ENCODE data around the gene PPP6R1. TPM values are rescaled to one million over a fixed set of nuclear protein-coding genes. Genes with fewer than 3 reads are reported as not detected.

PPP6R1 gene
- polyA plus RNA-seq (ENCODE audit: insufficient read length in 12 of 12), result 10 to 100 TPM in 11 of 12 donors, not detected in 1; 21.5 to 45.8 (median 26.3) TPM
- long read RNA-seq, donor 1, partial matches to known transcripts, result 0 of 6 reads
- long read RNA-seq, donor 1, other reads (novel, unspliced or antisense), result 0 of 6 reads
- long read RNA-seq, donor 2, partial matches to known transcripts, result 0 of 3 reads
- long read RNA-seq, donor 2, other reads (novel, unspliced or antisense), result 0 of 3 reads
- long read RNA-seq, donor 3, result 0 reads
- long read RNA-seq, donor 4, partial matches to known transcripts, result 0 of 1 reads
- long read RNA-seq, donor 4, other reads (novel, unspliced or antisense), result 0 of 1 reads
- long read RNA-seq, donor 5, partial matches to known transcripts, result 0 of 4 reads
- long read RNA-seq, donor 5, other reads (novel, unspliced or antisense), result 0 of 4 reads
- long read RNA-seq, donor 6, partial matches to known transcripts, result 0 of 1 reads
- long read RNA-seq, donor 6, other reads (novel, unspliced or antisense), result 0 of 1 reads
- long read RNA-seq, donor 7, result 0 reads
- long read RNA-seq, donor 8, partial matches to known transcripts, result 0 of 1 reads
- long read RNA-seq, donor 8, other reads (novel, unspliced or antisense), result 0 of 1 reads
- long read RNA-seq, donor 9, partial matches to known transcripts, result 0 of 1 reads
- long read RNA-seq, donor 9, other reads (novel, unspliced or antisense), result 0 of 1 reads
- long read RNA-seq, donor 10, partial matches to known transcripts, result 0 of 3 reads
- long read RNA-seq, donor 10, other reads (novel, unspliced or antisense), result 0 of 3 reads
- long read RNA-seq, donor 11, partial matches to known transcripts, result 0 of 3 reads
- long read RNA-seq, donor 11, other reads (novel, unspliced or antisense), result 0 of 3 reads

GRCh38 chr19:55258828-55259539 is at the start of gene PPP6R1:
Gene PPP6R1, minus strand, starts transcription at chr19:55259017. Its CDS starts 11,914 bp downstream, at chr19:55247103.
- DNase-seq, result peak; percentile 100

GRCh38 chr19:55308281-55308680 is 49.5 kb upstream of the PPP6R1 start:
- no peak for DNase-seq

GRCh38 chr19:55306712-55307111 is 47.9 kb upstream of the PPP6R1 start:
- DNase-seq, result no peak

- DNase-seq, result no peak
These were observed 47.3 kb upstream of the PPP6R1 start for GRCh38 chr19:55305983-55306562.

- no peak for DNase-seq
These were observed 46.7 kb upstream of the PPP6R1 start for GRCh38 chr19:55305491-55305890.

GRCh38 chr19:55304980-55305379 is 46.2 kb upstream of the PPP6R1 start:
- no peak for DNase-seq

- DNase-seq, result no peak
These were observed 45.6 kb upstream of the PPP6R1 start for GRCh38 chr19:55304279-55304978.

GRCh38 chr19:55303477-55303876 is 44.7 kb upstream of the PPP6R1 start:
- no peak for DNase-seq

- DNase-seq, result no peak
These were observed 43.5 kb upstream of the PPP6R1 start for GRCh38 chr19:55302318-55302703.

- DNase-seq, result peak; percentile 90
These were observed 42.9 kb upstream of the PPP6R1 start for GRCh38 chr19:55301459-55302317.

- DNase-seq, result no peak
These were observed 42.2 kb upstream of the PPP6R1 start for GRCh38 chr19:55300886-55301458.

GRCh38 chr19:55299991-55300390 is 41.2 kb upstream of the PPP6R1 start:
- DNase-seq, result no peak

- no peak for DNase-seq
These were observed 38.5 kb upstream of the PPP6R1 start for GRCh38 chr19:55297267-55297666.

GRCh38 chr19:55289117-55289796 is 30.4 kb upstream of the PPP6R1 start:
- DNase-seq, result no peak

GRCh38 chr19:55287361-55288079 is 28.7 kb upstream of the PPP6R1 start:
- no peak for DNase-seq

- no peak for DNase-seq
These were observed 26.5 kb upstream of the PPP6R1 start for GRCh38 chr19:55285229-55285890.

GRCh38 chr19:55284405-55285058 is 25.7 kb upstream of the PPP6R1 start:
- no peak for DNase-seq

All from muscle of arm (tissue), 14 donors.